IPS-18a (cell line): Measurements from ENCODE around the gene C8B.

ENCODE experiments used
- H3K27ac ChIP-seq: one replicate; pipeline ENCODE4 v1.5.1; 2013; ENCODE audit warnings: low read length
- H3K27me3 ChIP-seq: one replicate; pipeline ENCODE4 v1.6.1; 2013; ENCODE audit warnings: mild to moderate bottlenecking, low read length; ENCODE audit not compliant: control insufficient read depth, insufficient read depth
- H3K36me3 ChIP-seq: one replicate; pipeline ENCODE4 v1.6.1; 2013; ENCODE audit warnings: low read depth, low read length; ENCODE audit not compliant: control insufficient read depth
- H3K4me1 ChIP-seq: one replicate; pipeline ENCODE4 v1.6.1; 2013; ENCODE audit warnings: low read depth, low read length; ENCODE audit not compliant: control insufficient read depth
- H3K4me3 ChIP-seq: one replicate; pipeline ENCODE4 v1.5.1; 2013; ENCODE audit warnings: low read length
- H3K9ac ChIP-seq: one replicate; pipeline ENCODE4 v1.6.1; 2013; ENCODE audit warnings: mild to moderate bottlenecking, low read length, moderate library complexity
- H3K9me3 ChIP-seq: one replicate; pipeline ENCODE4 v1.6.1; 2013; ENCODE audit warnings: low read depth, low read length; ENCODE audit not compliant: control insufficient read depth

Gene C8B

DNA sequence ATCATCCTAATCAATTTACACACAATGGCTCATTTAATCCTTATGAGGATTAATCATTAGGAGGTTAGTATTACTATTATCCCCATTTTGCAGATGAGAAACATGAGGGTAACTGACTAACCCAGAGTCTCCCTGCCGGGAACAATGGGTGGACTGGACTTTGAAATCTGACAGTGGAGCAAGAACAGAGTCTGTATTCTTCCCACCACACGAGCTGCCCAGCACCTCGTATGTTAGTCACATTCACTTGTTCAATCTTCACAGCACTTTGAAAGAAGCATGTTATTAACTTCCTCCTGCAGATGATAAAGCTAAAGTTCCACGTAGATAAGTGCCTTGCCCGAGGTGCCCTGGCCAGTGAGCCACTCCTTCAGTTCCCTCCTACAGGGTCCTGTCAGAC lies 12.4 kb downstream of the C8B start:
- H3K27ac ChIP-seq = no peak overlapping the region
- no peak overlapping the region for H3K9ac ChIP-seq
- no peaks in the 10 kb centered on the region for H3K36me3 ChIP-seq
- no peak overlapping the region for H3K4me3 ChIP-seq
- H3K27me3 ChIP-seq = no peaks in the 10 kb centered on the region
- no peaks in the 10 kb centered on the region for H3K4me1 ChIP-seq
- no peaks in the 10 kb centered on the region for H3K9me3 ChIP-seq

DNA sequence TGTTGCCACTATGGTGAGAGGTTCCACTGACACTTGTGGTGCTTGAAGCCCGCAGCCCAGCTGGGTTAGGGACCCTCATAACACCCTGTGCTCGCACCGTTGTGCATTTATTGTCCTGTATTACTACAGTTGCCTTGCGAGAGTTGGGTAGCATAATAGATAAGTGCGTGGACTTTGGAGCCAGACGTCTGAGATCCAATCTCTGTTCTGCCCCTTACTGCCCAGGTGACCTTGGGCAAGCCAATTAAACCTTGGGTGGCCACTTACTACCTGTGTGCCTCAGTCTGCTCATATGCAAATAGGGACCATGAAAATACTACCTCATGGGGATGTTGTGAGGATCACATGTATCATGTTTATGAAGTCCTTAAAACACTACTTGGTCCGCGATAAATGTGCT lies 13.3 kb downstream of the C8B start:
- H3K4me1 ChIP-seq = no peaks in the 10 kb centered on the region
- no peaks in the 10 kb centered on the region for H3K27me3 ChIP-seq
- no peaks in the 10 kb centered on the region for H3K36me3 ChIP-seq
- H3K4me3 ChIP-seq = no peak overlapping the region
- no peaks in the 10 kb centered on the region for H3K9me3 ChIP-seq
- no peak overlapping the region for H3K9ac ChIP-seq
- no peak overlapping the region for H3K27ac ChIP-seq

- H3K36me3 ChIP-seq = no peaks in the 10 kb centered on the region
- H3K4me1 ChIP-seq = no peaks in the 10 kb centered on the region
- H3K9ac ChIP-seq = no peak overlapping the region
- no peaks in the 10 kb centered on the region for H3K27me3 ChIP-seq
- no peak overlapping the region for H3K27ac ChIP-seq
- no peaks in the 10 kb centered on the region for H3K9me3 ChIP-seq
- no peak overlapping the region for H3K4me3 ChIP-seq
Measured at GRCh38 chr1:56948403-56949023, 17.3 kb downstream of the C8B start.

DNA sequence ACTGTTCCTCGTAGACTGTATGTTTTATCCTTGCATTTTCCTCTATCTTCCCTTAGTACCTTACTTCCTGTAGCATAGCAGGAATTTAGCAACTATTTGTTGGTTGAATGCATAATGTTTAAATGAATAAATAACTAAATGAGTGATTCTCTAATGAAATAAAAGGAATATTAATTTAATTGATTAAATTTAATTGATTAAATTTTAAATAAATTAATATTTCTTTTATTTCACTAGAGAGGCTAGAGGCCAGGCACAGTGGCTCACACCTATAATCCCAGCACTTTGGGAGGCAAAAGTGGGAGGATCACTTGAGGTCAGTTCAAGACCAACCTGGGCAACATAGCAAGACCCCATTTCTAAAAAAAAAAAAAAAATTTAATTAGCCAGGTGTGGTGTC lies 25.8 kb downstream of the C8B start:
- Histone ChIP-seq H3K4me3 (no peak overlapping the region), H3K36me3 (no peaks in the 10 kb centered on the region), H3K9me3 (no peaks in the 10 kb centered on the region), H3K27ac (no peak overlapping the region), H3K27me3 (peaks cover 11% of the 10 kb centered on the region), H3K9ac (no peak overlapping the region), H3K4me1 (peaks cover 11% of the 10 kb centered on the region)

GRCh38 chr1:56939209-56939608 lies 26.6 kb downstream of the C8B start:
- Histone ChIP-seq H3K4me3 (no peak overlapping the region), H3K36me3 (no peaks in the 10 kb centered on the region), H3K27me3 (peaks cover 14% of the 10 kb centered on the region), H3K9ac (no peak overlapping the region), H3K27ac (no peak overlapping the region), H3K9me3 (no peaks in the 10 kb centered on the region), H3K4me1 (peaks cover 18% of the 10 kb centered on the region)

DNA sequence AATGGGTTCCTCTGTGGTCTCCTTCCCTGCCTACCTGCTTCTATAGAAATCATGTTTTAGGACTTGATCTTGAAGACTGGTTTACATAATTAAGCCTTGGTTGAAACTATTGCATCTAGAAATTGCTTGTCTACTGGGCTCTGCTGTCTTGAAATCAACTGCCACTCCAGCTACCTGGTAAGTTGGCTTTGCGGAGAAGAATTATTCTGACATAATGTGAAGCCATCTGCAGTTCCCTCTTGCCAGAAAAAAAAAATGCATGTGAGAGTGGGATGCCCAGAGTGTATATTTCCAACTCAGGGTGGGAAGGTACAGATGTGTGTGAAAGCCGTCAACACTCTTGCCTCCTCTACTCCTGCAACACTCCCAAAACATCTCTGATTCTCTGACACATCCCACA lies 27.2 kb downstream of the C8B start:
- Histone ChIP-seq H3K4me3 (no peak overlapping the region), H3K9me3 (no peaks in the 10 kb centered on the region), H3K4me1 (peaks cover 18% of the 10 kb centered on the region), H3K27me3 (peaks cover 18% of the 10 kb centered on the region), H3K9ac (no peak overlapping the region), H3K36me3 (no peaks in the 10 kb centered on the region), H3K27ac (no peak overlapping the region)

GRCh38 chr1:56934430-56935060 lies 31.3 kb downstream of the C8B start:
- H3K4me1 ChIP-seq = peaks cover 18% of the 10 kb centered on the region
- H3K9me3 ChIP-seq = no peaks in the 10 kb centered on the region
- no peak overlapping the region for H3K9ac ChIP-seq
- H3K27me3 ChIP-seq = peaks cover 18% of the 10 kb centered on the region
- H3K27ac ChIP-seq = no peak overlapping the region
- H3K4me3 ChIP-seq = no peak overlapping the region
- no peaks in the 10 kb centered on the region for H3K36me3 ChIP-seq

GRCh38 chr1:56933606-56934005 lies 32.2 kb downstream of the C8B start:
- Histone ChIP-seq H3K27ac (no peak overlapping the region), H3K27me3 (peaks cover 18% of the 10 kb centered on the region), H3K9ac (no peak overlapping the region), H3K4me3 (no peak overlapping the region), H3K9me3 (no peaks in the 10 kb centered on the region), H3K36me3 (no peaks in the 10 kb centered on the region), H3K4me1 (peaks cover 9% of the 10 kb centered on the region)

DNA sequence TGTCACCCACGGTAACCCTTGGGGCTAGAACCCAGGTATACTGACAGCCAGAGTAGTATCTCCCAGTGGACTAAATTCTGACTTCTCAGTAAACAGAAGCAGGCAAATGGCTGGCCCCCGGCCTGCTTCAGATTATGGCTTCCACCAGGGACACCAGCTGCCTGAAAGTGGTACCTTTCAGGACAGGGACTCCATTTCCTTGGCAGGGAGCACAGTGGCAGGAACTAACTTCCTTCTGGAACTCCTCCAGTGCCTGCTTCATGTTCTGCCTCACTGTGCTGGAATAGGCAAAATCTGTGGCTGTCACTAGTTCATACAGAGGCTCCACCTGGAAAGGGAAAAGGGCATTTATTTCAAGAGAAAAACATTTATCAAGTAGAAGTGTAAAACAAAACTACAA lies 32.7 kb downstream of the C8B start:
- Histone ChIP-seq H3K4me1 (peaks cover 8% of the 10 kb centered on the region), H3K4me3 (no peak overlapping the region), H3K9ac (no peak overlapping the region), H3K36me3 (no peaks in the 10 kb centered on the region), H3K9me3 (no peaks in the 10 kb centered on the region), H3K27ac (no peak overlapping the region), H3K27me3 (peaks cover 18% of the 10 kb centered on the region)

DNA sequence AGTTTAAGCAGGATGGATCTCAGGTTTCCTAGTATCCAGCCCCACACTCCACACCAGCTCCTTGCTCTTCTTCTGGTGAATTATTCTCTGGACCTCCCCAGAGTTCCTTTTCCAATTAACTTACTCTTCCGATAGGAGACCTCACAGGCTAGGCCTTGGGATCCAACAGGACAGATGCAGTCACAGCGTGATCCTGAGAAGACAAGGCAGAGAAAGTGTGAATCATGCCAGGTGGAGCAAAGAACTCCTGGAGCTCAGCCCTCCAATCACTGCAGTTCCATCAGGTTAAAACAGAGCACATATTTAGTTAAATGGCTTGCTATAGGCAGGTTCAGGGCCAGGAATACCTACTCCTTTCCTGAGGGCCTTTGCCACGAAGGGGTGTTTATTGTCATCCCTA lies 34.1 kb downstream of the C8B start:
- Histone ChIP-seq H3K27ac (no peak overlapping the region), H3K9me3 (no peaks in the 10 kb centered on the region), H3K4me1 (peaks cover 8% of the 10 kb centered on the region), H3K27me3 (peaks cover 18% of the 10 kb centered on the region), H3K9ac (no peak overlapping the region), H3K4me3 (no peak overlapping the region), H3K36me3 (no peaks in the 10 kb centered on the region)

- peaks cover 8% of the 10 kb centered on the region for H3K4me1 ChIP-seq
- H3K4me3 ChIP-seq = no peak overlapping the region
- no peak overlapping the region for H3K9ac ChIP-seq
- H3K9me3 ChIP-seq = no peaks in the 10 kb centered on the region
- peaks cover 18% of the 10 kb centered on the region for H3K27me3 ChIP-seq
- no peaks in the 10 kb centered on the region for H3K36me3 ChIP-seq
- H3K27ac ChIP-seq = no peak overlapping the region
Measured at GRCh38 chr1:56931211-56931610, 34.6 kb downstream of the C8B start.

DNA sequence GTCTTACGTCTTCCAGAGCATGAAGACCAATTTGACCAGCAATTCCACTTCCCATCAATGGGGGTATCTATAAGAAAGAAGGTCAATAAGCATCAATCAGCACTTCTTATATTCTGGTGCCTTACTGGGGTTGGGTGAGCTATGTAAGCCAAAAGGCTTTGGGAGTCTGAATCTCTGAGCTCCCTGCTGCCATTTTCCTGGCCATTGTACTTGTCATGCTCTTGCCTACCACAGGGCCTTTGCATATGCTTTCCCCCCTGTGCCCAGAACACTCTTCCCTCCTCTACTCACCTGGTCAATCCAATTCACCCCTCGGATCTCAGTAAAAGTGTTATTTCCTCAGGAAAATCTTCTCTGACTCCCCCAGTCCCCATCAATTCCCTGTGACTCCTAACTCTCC lies 36.3 kb downstream of the C8B start:
- Histone ChIP-seq H3K36me3 (no peaks in the 10 kb centered on the region), H3K27me3 (peaks cover 4% of the 10 kb centered on the region), H3K4me1 (peaks cover 16% of the 10 kb centered on the region), H3K9ac (no peak overlapping the region), H3K9me3 (no peaks in the 10 kb centered on the region), H3K4me3 (no peak overlapping the region), H3K27ac (no peak overlapping the region)
